Duodenal mucosa (tissue), 2 donors: ENCODE measurements around the gene VGLL4.

Source experiments
- H3K27ac ChIP-seq: one replicate; pipeline ENCODE4 v1.7.0; 2013; ENCODE audit warnings: low read depth, low read length
- H3K27me3 ChIP-seq, 2 donors: one replicate each; pipeline ENCODE4 v1.7.0; 2013; ENCODE audit warnings: low read length in 2 of 2, control low read depth in 1 of 2; ENCODE audit not compliant: insufficient read depth in 2 of 2, control insufficient read depth in 1 of 2
- H3K36me3 ChIP-seq, 2 donors: one replicate each; pipeline ENCODE4 v1.7.0; 2013; ENCODE audit warnings: low read length in 2 of 2, control low read depth in 1 of 2; ENCODE audit not compliant: insufficient read depth in 2 of 2, control insufficient read depth in 1 of 2
- H3K4me1 ChIP-seq, 2 donors: one replicate each; pipeline ENCODE4 v1.7.0; 2013; ENCODE audit warnings: low read length in 2 of 2, control low read depth in 1 of 2; ENCODE audit not compliant: insufficient read depth in 2 of 2, control insufficient read depth in 1 of 2
- H3K4me3 ChIP-seq, 2 donors: one replicate each; pipeline ENCODE4 v1.7.0; 2013; ENCODE audit warnings: low read length in 2 of 2, low read depth in 1 of 2
- H3K9ac ChIP-seq, 2 donors: one replicate each; pipeline ENCODE4 v1.7.0; 2013; ENCODE audit warnings: low read length in 2 of 2, low read depth in 1 of 2
- H3K9me3 ChIP-seq, 2 donors: one replicate each; pipeline ENCODE4 v1.7.0; 2013; ENCODE audit warnings: low read length in 2 of 2, control low read depth in 1 of 2; ENCODE audit not compliant: control insufficient read depth in 1 of 2

The VGLL4 gene

DNA sequence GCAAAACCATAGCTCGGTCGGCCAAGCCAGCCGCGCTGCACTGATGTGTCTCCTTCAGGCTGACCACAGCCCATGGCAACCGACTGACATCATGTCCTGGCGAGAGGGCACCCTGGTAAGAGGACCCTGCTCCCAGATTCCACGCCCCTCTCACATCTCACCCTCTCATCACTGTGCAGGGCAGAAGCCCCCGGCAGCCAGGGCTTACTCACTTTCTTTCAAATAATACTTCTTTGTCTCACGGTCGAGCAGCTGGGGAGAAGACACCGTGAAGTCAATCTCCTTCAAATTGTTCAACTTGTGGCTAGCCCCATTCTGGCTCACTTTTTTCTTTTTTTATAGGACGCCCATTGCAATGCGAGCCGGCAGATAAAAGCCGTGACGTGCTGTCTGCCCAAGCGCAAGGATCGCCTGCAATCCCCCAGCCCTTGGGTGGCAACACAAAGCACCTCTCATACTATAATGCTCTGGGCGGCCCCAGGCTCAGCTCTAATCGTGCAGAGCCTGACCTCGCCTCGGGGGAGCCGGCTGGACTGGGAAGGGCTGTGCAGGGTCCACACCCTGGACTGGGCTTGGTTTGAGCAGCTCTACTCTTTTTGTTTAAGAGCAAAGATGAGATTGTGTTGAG lies 33.6 kb downstream of the VGLL4 start:
- Histone ChIP-seq H3K36me3 (peaks cover 0 to 9% of the 10 kb centered on the region in 2 donors), H3K27ac (no peak overlapping the region), H3K9ac (no peak overlapping the region), H3K4me1 (peaks cover 20% of the 10 kb centered on the region in 2 donors), H3K9me3 (no peaks in the 10 kb centered on the region), H3K27me3 (no peaks in the 10 kb centered on the region), H3K4me3 (peak overlapping the region in 1 of 2 donors; percentile 36)

DNA sequence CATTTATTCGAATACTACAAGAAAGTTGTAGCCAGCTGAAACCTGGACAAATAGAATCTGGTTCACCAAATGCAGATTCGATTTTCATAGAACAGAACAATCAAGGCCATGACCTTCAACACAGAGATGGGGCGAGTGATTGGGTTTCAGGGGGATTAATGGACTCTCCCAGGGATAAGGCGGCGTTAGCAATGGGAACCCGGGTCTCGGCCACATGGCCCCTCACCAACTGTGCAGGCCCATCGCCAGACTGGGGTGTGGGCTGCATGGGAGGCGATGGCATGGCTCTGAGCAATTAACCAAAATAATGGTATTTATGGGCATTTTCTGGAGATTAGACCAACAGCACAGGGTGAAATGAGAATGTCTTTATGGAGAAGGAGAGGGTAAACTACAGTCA lies 34.2 kb downstream of the VGLL4 start:
- peaks cover 20% of the 10 kb centered on the region in 2 donors for H3K4me1 ChIP-seq
- H3K36me3 ChIP-seq = peaks cover 0 to 9% of the 10 kb centered on the region in 2 donors
- no peak overlapping the region for H3K9ac ChIP-seq
- no peak overlapping the region for H3K27ac ChIP-seq
- H3K4me3 ChIP-seq = no peak overlapping the region
- H3K27me3 ChIP-seq = no peaks in the 10 kb centered on the region
- no peaks in the 10 kb centered on the region for H3K9me3 ChIP-seq

DNA sequence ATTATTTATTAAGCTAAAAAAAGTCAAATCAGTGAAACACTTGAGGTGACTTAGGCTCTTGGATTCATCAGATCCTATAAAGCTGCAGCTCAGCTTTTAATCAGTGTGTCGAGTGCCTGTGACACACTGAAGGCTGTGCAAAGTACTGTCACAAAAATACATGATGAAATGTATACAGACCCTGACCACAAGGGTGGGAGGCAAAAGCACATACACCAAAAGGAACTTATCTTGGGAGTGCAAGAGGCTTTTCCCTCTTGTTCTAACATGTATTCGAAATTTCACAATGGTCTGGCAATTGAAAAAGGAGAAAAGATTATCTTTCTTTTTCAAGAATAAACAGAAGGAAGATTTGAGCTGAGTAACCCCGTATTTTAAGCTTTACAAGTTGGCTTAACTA lies 35.9 kb downstream of the VGLL4 start:
- Histone ChIP-seq H3K27ac (no peak overlapping the region), H3K27me3 (no peaks in the 10 kb centered on the region), H3K36me3 (peaks cover 0 to 9% of the 10 kb centered on the region in 2 donors), H3K9me3 (no peaks in the 10 kb centered on the region), H3K4me1 (peaks cover 17 to 22% of the 10 kb centered on the region in 2 donors), H3K9ac (no peak overlapping the region), H3K4me3 (no peak overlapping the region)

DNA sequence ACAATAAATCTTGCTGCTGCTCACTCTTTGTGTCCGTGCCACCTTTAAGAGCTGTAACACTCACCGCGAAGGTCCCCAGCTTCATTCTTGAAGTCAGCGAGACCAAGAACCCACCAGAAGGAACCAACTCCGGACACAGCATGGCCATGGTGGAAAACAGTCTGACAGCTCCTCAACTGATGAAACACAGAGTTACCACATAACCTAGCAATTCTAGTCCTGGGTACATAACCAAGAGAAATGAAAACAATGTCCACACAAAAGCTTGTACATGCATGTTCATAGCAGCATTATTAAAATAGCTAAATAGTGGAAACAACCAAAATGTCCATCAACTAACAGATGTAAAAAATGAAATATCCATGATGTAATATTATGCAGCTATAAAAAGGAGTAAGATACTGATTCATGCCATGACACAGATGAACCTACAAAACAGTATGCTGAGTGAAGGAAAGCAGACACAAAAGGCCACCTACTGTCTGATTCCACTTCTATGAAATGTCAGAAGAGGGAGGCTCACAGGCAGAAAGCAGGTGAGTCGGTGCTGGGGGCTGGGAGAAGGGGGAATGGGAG lies 36.8 kb downstream of the VGLL4 start:
- Histone ChIP-seq H3K9ac (no peak overlapping the region), H3K4me1 (peaks cover 17 to 27% of the 10 kb centered on the region in 2 donors), H3K9me3 (no peaks in the 10 kb centered on the region), H3K36me3 (peaks cover 0 to 9% of the 10 kb centered on the region in 2 donors), H3K27ac (no peak overlapping the region), H3K4me3 (no peak overlapping the region), H3K27me3 (no peaks in the 10 kb centered on the region)

DNA sequence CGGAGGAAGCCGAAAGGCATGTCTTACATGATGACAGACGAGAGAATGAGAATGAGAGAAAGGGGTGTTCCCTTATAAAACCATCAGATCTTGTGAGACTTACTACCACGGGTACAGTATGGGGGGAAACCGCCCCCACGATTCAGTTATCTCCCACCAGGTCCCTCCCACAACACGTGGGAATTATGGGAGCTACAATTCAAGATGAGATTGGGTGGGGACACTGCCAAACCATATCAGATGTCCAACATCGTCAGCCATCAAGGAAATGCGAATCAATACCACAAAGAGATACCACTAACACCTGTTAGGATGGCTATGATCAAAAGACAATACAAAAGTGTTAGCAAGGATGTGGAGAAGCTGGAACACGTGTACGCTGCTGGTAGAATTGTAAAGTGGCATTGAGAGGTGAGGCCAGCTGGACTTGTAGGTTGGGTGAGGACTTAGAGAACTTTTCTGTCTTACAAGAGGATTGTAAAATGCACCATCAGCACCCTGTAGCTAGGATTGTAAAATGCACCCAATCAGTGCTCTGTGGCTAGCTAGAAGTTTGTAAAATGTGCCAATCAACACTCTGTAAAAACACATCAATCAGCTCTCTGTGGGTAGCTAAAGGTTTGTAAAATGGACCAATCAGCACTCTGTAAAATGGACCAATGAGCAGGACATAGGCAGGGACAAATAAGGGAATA lies 37.5 kb downstream of the VGLL4 start:
- Histone ChIP-seq H3K9me3 (no peaks in the 10 kb centered on the region), H3K27me3 (no peaks in the 10 kb centered on the region), H3K4me3 (no peak overlapping the region), H3K4me1 (peaks cover 19 to 32% of the 10 kb centered on the region in 2 donors), H3K27ac (no peak overlapping the region), H3K36me3 (peaks cover 0 to 9% of the 10 kb centered on the region in 2 donors), H3K9ac (no peak overlapping the region)

DNA sequence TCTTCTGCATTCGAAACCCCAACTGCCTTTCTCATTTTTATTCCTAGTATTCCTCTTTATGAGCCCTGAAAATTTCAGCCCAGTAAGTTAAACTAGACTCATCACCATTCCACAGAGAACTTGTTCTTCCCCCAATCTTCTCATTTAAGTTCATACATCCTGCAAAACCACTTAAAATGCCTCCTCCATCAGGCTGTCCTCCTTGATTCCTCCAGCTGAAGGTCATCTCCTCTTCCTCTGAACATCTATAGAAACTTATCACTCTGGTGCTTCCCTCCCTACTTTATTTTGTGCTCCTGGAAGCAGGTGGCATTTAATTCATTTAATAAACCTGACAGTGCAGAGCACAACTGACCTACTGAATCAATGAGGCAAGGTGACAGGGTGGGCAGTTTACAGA lies 38.3 kb downstream of the VGLL4 start:
- H3K27me3 ChIP-seq = no peaks in the 10 kb centered on the region
- H3K27ac ChIP-seq = no peak overlapping the region
- no peak overlapping the region for H3K9ac ChIP-seq
- H3K4me3 ChIP-seq = no peak overlapping the region
- peaks cover 21 to 32% of the 10 kb centered on the region in 2 donors for H3K4me1 ChIP-seq
- no peaks in the 10 kb centered on the region for H3K9me3 ChIP-seq
- peaks cover 0 to 9% of the 10 kb centered on the region in 2 donors for H3K36me3 ChIP-seq

DNA sequence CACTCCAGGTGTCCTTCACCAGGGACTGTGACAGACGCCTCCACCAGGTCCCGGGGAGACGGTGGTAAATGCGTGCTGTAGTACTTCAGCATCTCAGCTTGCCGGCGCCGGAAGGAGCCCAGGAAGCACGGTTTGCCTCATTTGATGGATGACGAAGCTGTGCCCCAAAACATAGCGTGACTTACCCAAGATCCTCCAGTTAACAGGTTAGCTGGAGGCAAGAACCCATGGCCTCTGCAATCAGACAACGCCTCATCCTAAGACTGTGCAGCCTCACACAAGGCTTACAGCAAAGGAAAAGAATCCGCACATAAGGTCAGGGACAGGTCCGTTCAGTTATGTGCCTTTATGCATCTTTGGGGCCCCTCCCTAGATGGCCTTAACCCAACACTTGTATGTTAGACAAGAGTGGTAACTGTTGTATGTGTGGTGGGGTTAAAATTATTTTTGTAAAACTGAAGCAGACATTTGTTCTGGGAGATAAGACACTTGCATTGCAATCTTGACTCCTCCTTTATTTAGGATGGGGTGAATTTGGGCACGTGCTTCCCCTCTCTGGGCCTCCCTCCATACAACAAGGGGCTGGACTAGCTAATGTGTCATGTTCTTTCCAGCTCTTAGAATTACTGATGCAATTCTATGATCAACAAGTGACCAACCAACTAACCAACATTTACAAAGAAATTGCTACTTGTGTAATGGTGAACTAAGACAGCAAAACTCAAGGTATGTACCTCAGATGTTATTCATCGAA lies 39.4 kb downstream of the VGLL4 start:
- no peaks in the 10 kb centered on the region for H3K9me3 ChIP-seq
- H3K4me1 ChIP-seq = peaks cover 16 to 29% of the 10 kb centered on the region in 2 donors
- H3K4me3 ChIP-seq = no peak overlapping the region
- H3K27ac ChIP-seq = peak overlapping the region; percentile 65
- peaks cover 0 to 9% of the 10 kb centered on the region in 2 donors for H3K36me3 ChIP-seq
- H3K9ac ChIP-seq = no peak overlapping the region
- no peaks in the 10 kb centered on the region for H3K27me3 ChIP-seq

DNA sequence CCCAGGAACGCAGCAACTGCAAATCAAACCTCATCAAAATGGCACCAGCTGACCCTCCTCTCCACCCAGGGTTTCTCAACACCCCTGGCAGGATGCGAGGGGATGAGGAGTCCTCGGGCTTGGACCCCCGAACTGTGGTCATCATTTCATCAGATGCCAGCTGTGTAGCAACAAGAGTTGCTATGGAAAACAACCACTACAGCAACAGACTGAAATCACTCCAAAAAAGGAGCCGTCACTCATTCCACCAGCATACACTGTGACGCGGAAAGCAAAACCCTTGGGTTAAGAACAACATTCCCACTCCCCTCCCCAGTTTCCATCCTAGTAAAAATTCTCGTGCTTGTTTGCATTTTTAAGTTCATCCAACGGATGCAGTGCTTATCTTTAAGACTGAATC lies 40.1 kb downstream of the VGLL4 start:
- H3K4me1 ChIP-seq = peaks cover 16 to 29% of the 10 kb centered on the region in 2 donors
- H3K4me3 ChIP-seq = no peak overlapping the region
- H3K27ac ChIP-seq = peak overlapping the region; percentile 65
- no peaks in the 10 kb centered on the region for H3K9me3 ChIP-seq
- no peak overlapping the region for H3K9ac ChIP-seq
- H3K36me3 ChIP-seq = peaks cover 0 to 9% of the 10 kb centered on the region in 2 donors
- H3K27me3 ChIP-seq = no peaks in the 10 kb centered on the region

DNA sequence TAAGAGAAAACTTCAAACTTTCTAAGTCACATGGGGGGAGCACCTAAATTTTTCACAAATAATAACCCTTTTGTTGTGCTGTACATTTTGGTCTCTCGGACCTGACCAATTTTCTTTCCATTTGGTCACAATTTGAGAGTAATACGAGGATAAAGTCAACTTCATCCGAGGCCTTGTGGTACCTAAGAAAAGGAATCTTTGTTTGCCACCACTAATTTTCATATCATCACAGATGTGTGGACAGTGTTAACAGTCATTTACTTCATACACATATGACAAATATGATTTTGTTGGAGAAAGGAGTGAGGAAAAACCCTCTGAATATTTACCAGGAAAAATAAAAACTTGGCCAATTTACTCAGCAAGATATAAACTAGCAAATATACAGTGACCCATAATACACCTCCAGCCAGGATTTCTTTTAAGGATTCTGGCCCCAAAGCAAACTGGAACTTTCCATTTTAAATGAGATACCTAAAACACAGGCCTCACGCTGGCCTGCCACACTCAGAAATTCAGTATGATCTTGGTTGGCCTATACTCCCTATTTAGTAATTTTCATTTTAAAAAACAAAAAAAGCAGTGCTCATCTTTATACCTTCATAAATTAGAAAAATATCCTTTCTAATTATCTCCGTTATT lies 40.7 kb downstream of the VGLL4 start:
- Histone ChIP-seq H3K27me3 (no peaks in the 10 kb centered on the region), H3K9me3 (no peaks in the 10 kb centered on the region), H3K27ac (no peak overlapping the region), H3K4me1 (peaks cover 16 to 25% of the 10 kb centered on the region in 2 donors), H3K4me3 (no peak overlapping the region), H3K9ac (no peak overlapping the region), H3K36me3 (peaks cover 0 to 9% of the 10 kb centered on the region in 2 donors)
